Endothelial cell (in vitro differentiated cells): ENCODE data around the gene MRAP2. TPM values are rescaled to one million over a fixed set of nuclear protein-coding genes. Genes with fewer than 3 reads are reported as not detected.

Experiments used
- DNase-seq: peaks from one replicate; pipeline ENCODE4 v3.0.0; 2021; ENCODE audit warnings: low spot score
- H3K27ac Mint-ChIP-seq: one replicate; pipeline ENCODE4 v1.8.0; 2021; ENCODE audit warnings: mixed read lengths, inconsistent platforms; ENCODE audit not compliant: unreplicated experiment
- H3K27me3 Mint-ChIP-seq: one replicate; pipeline ENCODE4 v1.8.0; 2021; ENCODE audit warnings: mild to moderate bottlenecking, moderate library complexity, mixed read lengths, inconsistent platforms; ENCODE audit not compliant: unreplicated experiment
- H3K36me3 Mint-ChIP-seq: one replicate; pipeline ENCODE4 v1.8.0; 2021; ENCODE audit warnings: mild to moderate bottlenecking, low read depth, mixed read lengths, inconsistent platforms; ENCODE audit not compliant: unreplicated experiment
- H3K4me1 Mint-ChIP-seq: one replicate; pipeline ENCODE4 v1.8.0; 2021; ENCODE audit warnings: mild to moderate bottlenecking, mixed read lengths, inconsistent platforms; ENCODE audit not compliant: unreplicated experiment
- H3K4me3 Mint-ChIP-seq: one replicate; pipeline ENCODE4 v1.8.0; 2021; ENCODE audit warnings: mild to moderate bottlenecking, mixed read lengths, inconsistent platforms; ENCODE audit not compliant: unreplicated experiment
- H3K9me3 Mint-ChIP-seq: one replicate; pipeline ENCODE4 v1.8.0; 2021; ENCODE audit warnings: mixed read lengths, inconsistent platforms; ENCODE audit not compliant: unreplicated experiment
- CTCF ChIP-seq: fragments of 200-600 bp; sonication (generic); IDR thresholded peaks from one replicate; pipeline ENCODE4 v1.5.0; 2021; ENCODE audit warnings: antibody characterized with exemption; ENCODE audit not compliant: unreplicated experiment
- total RNA-seq: library from RNA; stranded (reverse); fragmentation: NEBNext Ultra II Directional; extraction: Animal tissue kit (Norgen Biotek cat#: 25700); gene quantifications from one replicate; pipeline ENCODE4 v1.2.1, GENCODE V29; 2021; ENCODE audit not compliant: unreplicated experiment

The MRAP2 gene
- total RNA-seq, 1 donor from 2014 or later = 5.1 TPM

- Mint-ChIP-seq H3K9me3 (no peaks in the 10 kb centered on the region), H3K27ac (no peak overlapping the region), H3K36me3 (no peaks in the 10 kb centered on the region), H3K4me1 (peaks cover 6% of the 10 kb centered on the region), H3K27me3 (no peaks in the 10 kb centered on the region), H3K4me3 (no peak overlapping the region)
- no peak for TF ChIP-seq CTCF
- DNase-seq = no peak
Observed at GRCh38 chr6:84086545-84087429, 53.2 kb downstream of the MRAP2 start.

- DNase-seq = no peak
- Mint-ChIP-seq H3K36me3 (no peaks in the 10 kb centered on the region), H3K9me3 (no peaks in the 10 kb centered on the region), H3K27me3 (no peaks in the 10 kb centered on the region), H3K4me3 (no peak overlapping the region), H3K27ac (no peak overlapping the region), H3K4me1 (no peaks in the 10 kb centered on the region)
- no peak for TF ChIP-seq CTCF
Observed at GRCh38 chr6:84089081-84089480, 55.5 kb downstream of the MRAP2 start.

- H3K27ac Mint-ChIP-seq = no peak overlapping the region
- no peaks in the 10 kb centered on the region for H3K9me3 Mint-ChIP-seq
- TF ChIP-seq CTCF = no peak
- no peak overlapping the region for H3K4me3 Mint-ChIP-seq
- H3K36me3 Mint-ChIP-seq = peaks cover 3% of the 10 kb centered on the region
- H3K27me3 Mint-ChIP-seq = no peaks in the 10 kb centered on the region
- no peaks in the 10 kb centered on the region for H3K4me1 Mint-ChIP-seq
- no peak for DNase-seq
Observed at GRCh38 chr6:84089552-84089951, 56.0 kb downstream of the MRAP2 start.

- Mint-ChIP-seq H3K27me3 (peaks cover 1% of the 10 kb centered on the region), H3K9me3 (no peaks in the 10 kb centered on the region), H3K36me3 (peaks cover 4% of the 10 kb centered on the region), H3K4me3 (no peak overlapping the region), H3K4me1 (no peaks in the 10 kb centered on the region), H3K27ac (no peak overlapping the region)
- no peak for TF ChIP-seq CTCF
- no peak for DNase-seq
Observed at GRCh38 chr6:84093441-84094435, 60.2 kb downstream of the MRAP2 start.
